IMR-90 (cell line): Measurements from ENCODE around the gene WNT6. TPM values are rescaled to one million over a fixed set of nuclear protein-coding genes. Genes with fewer than 3 reads are reported as not detected.

Source experiments
- ATAC-seq: fragments of 200-7000 bp; cut with Tn5 transposase; 2 replicates; pipeline ENCODE4 v1.9.1; 2020; ENCODE audit warnings: low read depth, mild to moderate bottlenecking, moderate library complexity
- BruUV-seq: library from RNA; stranded (reverse); fragments of 400-500 nt; replicated peaks from 2 replicates; lab custom pipeline; 2021; lab: Mats Ljungman, UMichigan
- CTCF ChIA-PET: fragments of 300-600 bp; formaldehyde crosslinking; extraction: SDS; loops from one replicate; lab custom pipeline; 2021; ENCODE audit warnings: antibody characterized with exemption; lab: Yijun Ruan, JAX
- POLR2A ChIA-PET: fragments of 300-600 bp; sonication (Branson Sonifier 250); formaldehyde crosslinking; loops from one replicate; lab custom pipeline; 2022; ENCODE audit warnings: antibody characterized with exemption; ENCODE audit not compliant: unreplicated experiment; lab: Charles Lee
- DNase-seq: peaks from one replicate; pipeline ENCODE4 v3.0.0; 2013
- H2AFZ ChIP-seq: replicated peaks from 2 replicates; pipeline ENCODE3; 2013; ENCODE audit warnings: low read length, mild to moderate bottlenecking; ENCODE audit not compliant: poor library complexity
- H2AK5ac ChIP-seq: 2 replicates; pipeline ENCODE4 v1.6.1; 2013; ENCODE audit warnings: low read depth, low read length, inconsistent platforms
- H2AK9ac ChIP-seq: replicated peaks from 2 replicates; pipeline ENCODE3; 2013; ENCODE audit warnings: mild to moderate bottlenecking, low read depth, low read length, moderate library complexity; ENCODE audit not compliant: poor library complexity
- H2BK120ac ChIP-seq: 2 replicates; pipeline ENCODE4 v1.6.1; 2013; ENCODE audit warnings: low read depth, low read length, inconsistent platforms
- H2BK15ac ChIP-seq: 3 replicates; pipeline ENCODE4 v1.6.1; 2013; ENCODE audit warnings: low read depth, low read length, inconsistent platforms
- H2BK20ac ChIP-seq: 2 replicates; pipeline ENCODE4 v1.6.1; 2013; ENCODE audit warnings: low read depth, mild to moderate bottlenecking, inconsistent platforms, low read length, moderate library complexity
- H2BK5ac ChIP-seq: 2 replicates; pipeline ENCODE4 v1.6.1; 2013; ENCODE audit warnings: mild to moderate bottlenecking, low read depth, low read length, inconsistent platforms; ENCODE audit not compliant: poor library complexity, severe bottlenecking
- H3K14ac ChIP-seq: replicated peaks from 2 replicates; pipeline ENCODE4 v1.6.1; 2013; ENCODE audit warnings: low read depth, low read length, inconsistent platforms
- H3K18ac ChIP-seq: 2 replicates; pipeline ENCODE4 v1.6.1; 2013; ENCODE audit warnings: low read depth, low read length, control low read depth
- H3K23ac ChIP-seq: 2 replicates; pipeline ENCODE4 v1.6.1; 2013; ENCODE audit warnings: low read depth, low read length, inconsistent platforms
- H3K27ac ChIP-seq: 2 replicates; pipeline ENCODE4 v1.5.1; 2013; ENCODE audit warnings: mild to moderate bottlenecking, control low read depth, low read length; ENCODE audit not compliant: insufficient read depth
- H3K27me3 ChIP-seq: 2 replicates; pipeline ENCODE4 v1.6.1; 2013; ENCODE audit warnings: low read length; ENCODE audit not compliant: control insufficient read depth, insufficient read depth
- H3K36me3 ChIP-seq: 2 replicates; pipeline ENCODE4 v1.6.1; 2013; ENCODE audit warnings: low read length, mixed read lengths; ENCODE audit not compliant: control insufficient read depth, insufficient read depth
- H3K4ac ChIP-seq: 2 replicates; pipeline ENCODE4 v1.6.1; 2013; ENCODE audit warnings: low read depth, low read length, inconsistent platforms
- H3K4me1 ChIP-seq: 2 replicates; pipeline ENCODE4 v1.6.1; 2013; ENCODE audit warnings: low read length, mixed read lengths; ENCODE audit not compliant: control insufficient read depth, insufficient read depth
- H3K4me2 ChIP-seq: 2 replicates; pipeline ENCODE4 v1.6.1; 2013; ENCODE audit warnings: low read depth, mild to moderate bottlenecking, control low read depth, low read length, moderate library complexity
- H3K4me3 ChIP-seq: 2 replicates; pipeline ENCODE4 v1.5.1; 2013; ENCODE audit warnings: low read depth, mild to moderate bottlenecking, control low read depth, low read length, moderate library complexity; ENCODE audit not compliant: insufficient read depth
- H3K56ac ChIP-seq: 2 replicates; pipeline ENCODE4 v1.6.1; 2013; ENCODE audit warnings: low read length, inconsistent platforms; ENCODE audit not compliant: insufficient read depth; ENCODE audit errors: extremely low read depth
- H3K79me1 ChIP-seq, 2 experiments: 2 replicates each; pipeline ENCODE4 v1.6.1; 2013; ENCODE audit warnings: low read length in 2 of 2, inconsistent platforms in 1 of 2, low read depth in 1 of 2
- H3K9ac ChIP-seq: 2 replicates; pipeline ENCODE4 v1.6.1; 2013; ENCODE audit warnings: low read depth, low read length, control low read depth
- H3K9me1 ChIP-seq: 2 replicates; pipeline ENCODE4 v1.6.1; 2013; ENCODE audit warnings: low read length, inconsistent platforms; ENCODE audit not compliant: insufficient read depth
- H3K9me3 ChIP-seq: 2 replicates; pipeline ENCODE4 v1.6.1; 2013; ENCODE audit warnings: low read length; ENCODE audit not compliant: control insufficient read depth, insufficient read depth
- H4K20me1 ChIP-seq: 2 replicates; pipeline ENCODE4 v1.6.1; 2013; ENCODE audit warnings: low read length, inconsistent platforms; ENCODE audit not compliant: insufficient read depth
- H4K5ac ChIP-seq: 2 replicates; pipeline ENCODE4 v1.6.1; 2013; ENCODE audit warnings: mild to moderate bottlenecking, low read depth, low read length, control low read depth
- H4K8ac ChIP-seq, 2 experiments: 2 replicates each; pipeline ENCODE4 v1.6.1; 2013; ENCODE audit warnings: low read depth in 2 of 2, low read length in 2 of 2, control low read depth in 1 of 2, inconsistent platforms in 1 of 2
- H4K91ac ChIP-seq: 2 replicates; pipeline ENCODE4 v1.6.1; 2013; ENCODE audit warnings: low read depth, low read length, inconsistent platforms; ENCODE audit not compliant: insufficient read depth
- ELK1 ChIP-seq: fragments of 150-350 bp; IDR thresholded peaks from 2 replicates; pipeline ENCODE4 v1.6.1; 2016; ENCODE audit warnings: low read depth, mild to moderate bottlenecking, low read length, moderate library complexity, borderline replicate concordance
- FOS ChIP-seq: fragments of 150-350 bp; IDR thresholded peaks from 2 replicates; pipeline ENCODE4 v1.6.1; 2016; ENCODE audit warnings: low read depth, low read length
- MAFK ChIP-seq: IDR thresholded peaks from 2 replicates; pipeline ENCODE4 v1.6.1; 2012; ENCODE audit warnings: low read depth, low read length, improper control_type of control experiment
- SMC3 ChIP-seq: fragments of 150-350 bp; IDR thresholded peaks from 2 replicates; pipeline ENCODE4 v1.6.1; 2016; ENCODE audit warnings: low read depth, mild to moderate bottlenecking, antibody characterized with exemption, low read length, moderate library complexity
- USF2 ChIP-seq: fragments of 150-350 bp; IDR thresholded peaks from 2 replicates; pipeline ENCODE4 v1.6.1; 2017; ENCODE audit warnings: mild to moderate bottlenecking, antibody characterized with exemption, low read length, low read depth
- WGBS, 2 experiments: methylation state at CpG; one replicate each; pipeline versions ENCODE4 v1.1.5 to v1.1.7; 2013; ENCODE audit warnings: missing lambda C conversion rate in 2 of 2; ENCODE audit not compliant: insufficient read length in 1 of 2; ENCODE audit errors: extremely low coverage in 2 of 2; 5-methylcytosine and 5-hydroxymethylcytosine counted together
- dilution Hi-C: fragments of 300-500 bp; cut with HindIII; formaldehyde crosslinking; loops from one replicate; pipeline ENCODE4 v1.14.3; 2018; ENCODE audit warnings: low sequenced_read_pairs; ENCODE audit not compliant: unreplicated experiment
- in situ Hi-C: fragments of 300-500 bp; cut with MboI; formaldehyde crosslinking; loops from 3 replicates; pipeline ENCODE4 v1.14.3; 2019; ENCODE audit warnings: low sequenced_read_pairs, inconsistent platforms, mixed read lengths
- intact Hi-C: fragments of 100-400 bp; cut with micrococcal nuclease; formaldehyde crosslinking; loops from 2 replicates; pipeline ENCODE4 v1.10.0; 2022
- polyA plus RNA-seq, 3 experiments: library from polyadenylated mRNA; depleted of rRNA; stranded (reverse); fragments of >200 nt; gene quantifications; 2 replicates each; pipeline ENCODE4 v1.2.3, GENCODE V29; 2012; ENCODE audit warnings: low replicate concordance in 1 of 3
- total RNA-seq: library from RNA; depleted of rRNA; stranded (reverse); fragments of >200 nt; gene quantifications from 2 replicates; pipeline ENCODE4 v1.2.3, GENCODE V29; 2012

WNT6 gene
- total and polyA plus RNA-seq, 2 of the 4 experiments (the other 2 are of a cell fraction), result not detected

DNA sequence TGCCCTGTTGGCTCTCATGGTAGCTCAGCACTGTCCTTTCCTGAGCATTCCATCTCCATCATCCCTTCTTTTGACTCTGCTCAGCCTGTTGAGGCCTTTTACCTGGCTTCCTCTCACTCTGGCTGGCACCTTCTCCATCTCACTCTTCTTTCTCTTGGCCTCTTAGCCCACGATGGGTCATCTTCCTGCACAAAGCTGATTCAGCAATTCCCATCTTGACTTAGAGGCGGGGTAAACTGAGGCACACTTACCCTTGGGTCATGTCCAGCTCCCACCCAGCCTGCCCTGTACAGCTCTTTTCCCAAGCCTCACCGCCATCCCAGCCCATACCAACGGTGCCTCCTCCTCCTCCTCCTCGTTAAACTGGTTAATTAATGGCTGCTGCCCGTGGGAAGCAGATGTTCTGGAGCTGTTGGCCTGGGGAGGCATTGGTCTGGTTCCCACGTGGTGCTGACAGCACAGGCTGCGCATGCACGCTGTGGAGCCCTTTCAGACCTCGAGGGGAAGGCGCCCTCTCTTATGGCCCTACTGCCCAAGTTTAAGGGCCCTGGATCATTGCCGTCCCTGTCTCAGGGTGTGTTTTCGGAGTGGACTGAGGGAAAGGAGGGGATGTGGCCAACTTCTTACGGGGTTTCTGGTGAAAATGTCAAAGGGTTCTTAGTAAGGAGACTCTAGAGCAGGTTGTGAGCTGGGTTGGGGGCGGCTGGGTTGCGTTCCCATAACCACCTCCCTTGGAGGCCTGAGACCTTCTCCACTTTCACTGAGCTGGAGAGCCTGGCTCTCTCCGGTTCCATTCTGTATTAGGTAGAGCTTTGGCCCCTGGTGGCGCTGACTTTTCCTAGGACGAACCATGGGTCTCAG lies 31.9 kb downstream of the WNT6 start:
- H4K91ac ChIP-seq, result no peak overlapping the region
- dilution Hi-C loops, result no loop called here
- no peak overlapping the region for H2AK9ac ChIP-seq
- H2AK5ac ChIP-seq, result no peak overlapping the region
- no peak overlapping the region for H3K9ac ChIP-seq
- WGBS, 2 experiments, result 40% methylated on average over 6 of the region's 19 CpGs; no CpG with 5 or more reads in 1 of the 2 experiments
- no peak overlapping the region for H2BK120ac ChIP-seq
- H4K5ac ChIP-seq, result no peak overlapping the region
- no peak overlapping the region for H2AFZ ChIP-seq
- H2BK5ac ChIP-seq, result no peak overlapping the region
- H3K23ac ChIP-seq, result no peak overlapping the region
- no peak overlapping the region for H2BK15ac ChIP-seq
- in situ Hi-C loops, result no loop called here
- DNase-seq (no peak), ATAC-seq (no peak)
- H3K27me3 ChIP-seq, result peaks cover 80% of the 10 kb centered on the region
- ChIA-PET CTCF (interaction anchor here (0.9 kb wide), 1 partner anchor 15 kb away, joined by 3 read pairs; no protein-coding TSS in a partner anchor), POLR2A (no interaction called here)
- no peaks in the 10 kb centered on the region for H3K9me1 ChIP-seq
- H3K9me3 ChIP-seq, result no peaks in the 10 kb centered on the region; the same call in 1 of the 2 replicates
- no peak overlapping the region for H3K4me3 ChIP-seq
- no peak overlapping the region for H3K18ac ChIP-seq
- no peak overlapping the region for H3K4me2 ChIP-seq
- no peaks in the 10 kb centered on the region for H3K36me3 ChIP-seq
- no peak overlapping the region for H3K27ac ChIP-seq
- intact Hi-C loops, result no loop called here
- no peak overlapping the region for H4K8ac ChIP-seq
- H3K4ac ChIP-seq, result no peak overlapping the region
- no peak overlapping the region for H3K14ac ChIP-seq
- peaks cover 5% of the 10 kb centered on the region; the same call in 1 of the 2 replicates for H3K4me1 ChIP-seq
- H3K56ac ChIP-seq, result no peak overlapping the region
- H4K20me1 ChIP-seq, result peaks cover 4% of the 10 kb centered on the region; the same call in 1 of the 2 replicates
- H2BK20ac ChIP-seq, result no peak overlapping the region
- TF ChIP-seq ELK1 (no peak), FOS (no peak), SMC3 (no peak), MAFK (peak; percentile 75), USF2 (no peak)
- no peaks in the 10 kb centered on the region for H3K79me1 ChIP-seq
- BruUV-seq, result no TSS peak
